ENCODE data around the gene CFHR5. TPM values are rescaled to one million over a fixed set of nuclear protein-coding genes. Genes with fewer than 3 reads are reported as not detected.
"Not testable (repeated sequence)": the region's sequence is repeated elsewhere in the genome, so short reads cannot be mapped to it uniquely, and the experiment has no call there.

Gene CFHR5
- polyA plus RNA-seq, 4 donors: not detected

- no peak for DNase-seq (ENCODE audit: low read depth in 4 of 4, low spot score in 3 of 4)
Measured at GRCh38 chr1:197016751-197017150, 39.4 kb downstream of the CFHR5 start.

DNA sequence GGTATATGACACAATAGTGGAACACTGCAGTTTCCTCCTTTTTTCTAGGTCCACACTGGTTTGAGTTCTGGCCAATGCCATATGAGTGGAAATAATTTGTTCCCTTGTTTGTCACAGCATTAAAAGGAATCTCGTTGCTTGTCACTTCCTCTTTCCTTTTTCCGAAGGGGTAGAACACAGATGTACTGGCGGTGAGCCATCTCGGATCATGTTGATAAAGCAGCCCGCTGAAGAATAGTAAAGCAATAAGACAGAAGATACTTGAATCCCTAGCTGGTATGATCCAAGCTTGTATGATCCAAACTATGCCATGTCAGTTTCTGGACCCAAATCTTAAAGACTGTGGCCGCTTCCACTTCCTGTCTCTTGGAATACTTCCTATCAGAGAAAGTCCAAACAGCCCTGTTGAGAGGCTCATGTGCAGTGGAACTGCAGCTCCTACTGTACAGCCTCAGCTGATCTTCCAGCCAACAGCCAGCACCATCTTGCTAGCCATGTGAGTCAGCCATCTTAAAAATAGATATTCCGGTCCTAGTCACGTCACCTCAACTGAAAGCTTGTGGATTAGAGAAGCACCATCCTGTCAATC is 40.3 kb downstream of the CFHR5 start:
- DNase-seq (ENCODE audit: low read depth in 4 of 4, low spot score in 3 of 4): no peak

- no peak for DNase-seq (ENCODE audit: low read depth in 4 of 4, low spot score in 3 of 4)
Measured at GRCh38 chr1:197021716-197022115, 44.4 kb downstream of the CFHR5 start.

DNA sequence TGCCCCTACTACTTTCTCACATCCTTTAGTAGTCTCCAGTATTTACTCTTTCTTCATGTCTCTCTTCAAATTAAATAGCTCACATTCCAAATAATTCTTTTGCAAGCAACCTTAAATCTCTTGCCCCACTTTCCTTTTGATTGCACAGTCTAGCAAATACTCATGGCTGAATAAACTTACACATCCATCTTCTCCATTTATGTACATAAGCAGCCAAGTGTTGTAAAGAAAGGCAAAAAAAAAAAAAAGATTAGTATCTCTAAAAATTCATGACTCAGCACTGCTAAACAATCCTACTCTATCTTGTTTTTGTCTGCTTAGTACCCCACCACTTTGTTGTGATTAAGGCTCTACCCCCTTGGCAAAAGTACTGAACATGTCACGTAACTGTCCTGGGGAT is 47.1 kb downstream of the CFHR5 start:
- no peak for DNase-seq (ENCODE audit: low read depth in 4 of 4, low spot score in 3 of 4)

DNA sequence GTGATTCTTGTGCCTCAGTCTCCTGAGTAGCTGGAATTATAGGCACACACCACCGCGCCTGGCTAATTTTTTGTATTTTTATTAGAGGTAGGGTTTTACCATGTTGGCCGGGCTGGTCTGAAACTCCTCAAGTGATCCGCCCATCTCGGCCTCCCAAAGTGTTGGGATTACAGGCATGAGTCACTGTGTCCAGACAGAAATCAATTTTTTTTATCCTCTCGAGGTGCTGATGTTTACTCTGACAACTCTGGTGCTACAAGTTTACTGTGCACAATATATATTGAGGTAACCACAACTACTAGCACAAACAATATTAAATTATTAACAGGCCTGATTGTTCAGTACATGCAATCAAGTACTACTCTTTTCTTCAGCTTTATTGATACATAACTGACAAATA is 50.0 kb downstream of the CFHR5 start:
- DNase-seq (ENCODE audit: low read depth in 4 of 4, low spot score in 3 of 4): no peak

DNA sequence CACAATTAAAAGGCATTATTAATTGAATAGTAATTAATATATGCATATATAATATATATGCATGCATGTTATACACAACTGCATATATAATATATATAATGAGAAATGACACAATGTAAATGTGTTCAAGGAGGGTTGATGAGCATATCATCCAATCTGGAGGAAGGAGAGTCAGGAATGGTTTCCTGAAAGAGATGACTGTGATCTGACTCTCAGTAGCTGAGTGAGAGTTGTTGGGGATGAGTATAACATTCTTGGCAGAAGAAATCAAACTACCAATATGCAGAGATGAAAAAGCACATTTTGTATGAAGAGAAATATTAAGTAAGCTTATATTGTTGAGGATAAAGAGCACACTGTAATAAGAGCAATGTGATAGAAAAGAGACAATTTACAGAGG is 52.4 kb downstream of the CFHR5 start:
- DNase-seq (ENCODE audit: low read depth in 4 of 4, low spot score in 3 of 4): no peak

GRCh38 chr1:197034631-197035339 is 57.4 kb downstream of the CFHR5 start:
- not testable (repeated sequence) for DNase-seq (ENCODE audit: low read depth in 4 of 4, low spot score in 3 of 4)

DNA sequence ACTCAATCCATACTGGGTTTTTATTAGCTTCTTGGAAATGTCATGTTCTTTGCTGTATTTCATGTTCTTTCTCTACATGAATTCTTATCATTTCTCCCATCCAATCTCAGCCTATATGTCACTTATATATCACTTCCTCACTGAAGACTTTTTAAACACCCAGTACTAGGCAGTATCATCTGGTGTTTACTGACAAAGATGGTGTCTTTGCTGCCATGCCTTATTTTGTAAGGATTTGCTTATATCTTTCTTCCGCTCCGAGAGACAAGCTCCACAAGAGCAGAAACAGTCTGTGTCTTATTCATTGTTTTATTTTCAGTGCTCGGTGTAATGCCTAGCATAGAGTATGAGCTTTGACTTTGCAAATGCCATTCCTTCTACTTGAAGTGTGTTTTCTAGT is 59.5 kb downstream of the CFHR5 start:
- DNase-seq (ENCODE audit: low read depth in 4 of 4, low spot score in 3 of 4): no peak

- DNase-seq (ENCODE audit: low read depth in 4 of 4, low spot score in 3 of 4): no peak
Measured at GRCh38 chr1:197041486-197042353, 64.4 kb downstream of the CFHR5 start.

DNA sequence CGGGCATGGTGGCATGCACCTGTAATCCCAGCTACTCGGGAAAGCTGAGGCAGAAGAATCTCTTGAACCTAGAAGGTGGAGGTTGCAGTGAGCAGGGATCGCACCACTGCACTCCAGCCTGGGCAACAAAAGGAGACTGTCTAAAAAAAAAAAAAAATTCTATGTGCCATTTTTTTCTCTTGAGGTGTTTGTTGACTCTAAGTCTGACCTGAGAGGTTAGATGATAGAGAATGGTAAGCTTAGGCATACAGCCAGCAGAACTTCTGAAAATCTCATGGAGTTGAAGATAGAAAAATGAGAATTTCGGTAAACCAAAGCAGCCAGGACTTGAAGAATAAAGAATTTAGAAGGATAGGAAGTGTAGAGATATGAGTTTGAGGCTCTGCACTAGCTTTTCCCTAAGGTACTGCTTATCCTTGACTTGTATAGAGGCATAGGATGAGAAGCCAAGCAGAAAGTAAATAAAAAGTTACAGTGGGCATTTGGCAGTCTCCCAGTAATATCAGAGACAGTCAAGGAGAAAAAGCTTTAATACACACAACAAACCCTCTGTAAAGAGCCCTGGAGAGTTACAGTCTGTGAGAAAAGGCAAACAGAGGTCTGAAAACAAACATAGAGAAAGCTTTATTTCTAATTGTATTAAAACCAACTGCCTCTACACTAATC is 65.5 kb downstream of the CFHR5 start:
- DNase-seq (ENCODE audit: low read depth in 4 of 4, low spot score in 3 of 4): no peak

DNA sequence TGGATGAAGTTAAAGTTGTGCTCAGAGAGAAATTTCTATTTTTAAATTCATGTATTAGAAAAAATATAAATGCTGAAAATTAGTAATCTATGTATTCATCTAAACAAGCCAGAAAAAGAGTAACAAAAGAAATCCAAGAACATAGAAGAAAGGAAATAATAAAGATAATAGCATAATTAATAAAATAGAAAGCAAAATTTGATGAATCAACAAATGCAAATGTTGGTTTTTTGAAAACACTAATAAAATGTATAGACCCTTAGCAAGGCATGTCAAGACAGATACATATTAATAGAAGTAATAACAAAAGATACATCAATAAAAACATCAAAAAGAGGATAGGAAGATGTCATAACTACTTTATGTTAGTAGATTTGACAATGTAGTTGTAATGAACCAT is 71.7 kb downstream of the CFHR5 start:
- DNase-seq (ENCODE audit: low read depth in 4 of 4, low spot score in 3 of 4): no peak

Other genes starting within 250 kb of the CFHR5 start
- 1 to 10 TPM in 1 of 4 donors, under 1 TPM in 3; 0.26 to 1.1 (median 0.47) TPM for gene CFHR3, start 202.7 kb upstream of the CFHR5 start, polyA plus RNA-seq (ENCODE audit: insufficient read length in 4 of 4)
- 1 to 10 TPM in 1 of 4 donors, under 1 TPM in 1, not detected in 2; 0.60 to 3.7 TPM for gene CFHR1, start 157.8 kb upstream of the CFHR5 start, polyA plus RNA-seq (ENCODE audit: insufficient read length in 4 of 4)
- under 1 TPM in 1 of 4 donors, not detected in 3; 0.07 TPM for gene CFHR4, start 89.5 kb upstream of the CFHR5 start, polyA plus RNA-seq (ENCODE audit: insufficient read length in 4 of 4)
- gene CFHR2, start 33.8 kb upstream of the CFHR5 start, polyA plus RNA-seq (ENCODE audit: insufficient read length in 4 of 4): under 1 TPM in 2 of 4 donors, not detected in 2; 0.11 to 0.68 TPM
- gene F13B, start 89.7 kb downstream of the CFHR5 start, polyA plus RNA-seq (ENCODE audit: insufficient read length in 4 of 4): under 1 TPM in 1 of 4 donors, not detected in 3; 0.72 TPM
- 10 to 100 TPM; 22.0 to 25.9 (median 22.8) TPM for gene ASPM, start 169.1 kb downstream of the CFHR5 start, polyA plus RNA-seq (ENCODE audit: insufficient read length in 4 of 4)
- 10 to 100 TPM; 17.2 to 23.9 (median 19.5) TPM for gene ZBTB41, start 223.7 kb downstream of the CFHR5 start, polyA plus RNA-seq (ENCODE audit: insufficient read length in 4 of 4)